ENCODE results near the gene NCOA3. TPM values are rescaled to one million over a fixed set of nuclear protein-coding genes. Genes with fewer than 3 reads are reported as not detected.

Gene NCOA3
- total RNA-seq, 1 experiment from 2014 or later: 23.3 TPM

DNA sequence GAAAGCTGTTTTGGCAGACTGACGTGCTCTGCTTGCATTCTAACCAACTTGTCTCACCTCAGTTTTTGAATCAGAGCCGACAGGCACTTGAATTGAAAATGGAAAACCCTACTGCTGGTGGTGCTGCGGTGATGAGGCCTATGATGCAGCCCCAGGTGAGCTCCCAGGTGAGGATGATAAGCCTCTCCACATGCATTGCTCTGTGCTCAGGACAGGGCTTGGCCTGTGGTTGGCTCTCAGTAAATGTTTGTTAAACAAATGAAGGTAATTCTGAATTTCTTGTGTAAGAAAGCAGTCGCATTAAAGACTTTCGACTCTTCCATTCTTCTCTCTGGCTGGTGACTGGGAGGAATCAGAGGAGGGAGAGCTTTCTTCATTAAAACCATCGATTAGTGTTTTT lies 147.3 kb downstream of the NCOA3 start:
- Histone ChIP-seq H3K27ac (ENCODE audit: insufficient read length, low read depth, low read length) (peak overlapping the region; percentile 29), H2BK120ac (ENCODE audit: low read depth, low read length, poor library complexity, severe bottlenecking) (no peak overlapping the region), H3K79me2 (ENCODE audit: insufficient read depth, low read length) (no peaks in the 10 kb centered on the region), H3K9ac (ENCODE audit: extremely low read depth, insufficient read length, low read length) (no peak overlapping the region), H3K27me3 (ENCODE audit: insufficient read depth, low read length) (no peaks in the 10 kb centered on the region), H3K9me3 (ENCODE audit: control insufficient read depth, low read depth, low read length) (no peaks in the 10 kb centered on the region), H3K14ac (ENCODE audit: insufficient read depth, low read length) (no peak overlapping the region), H2BK5ac (ENCODE audit: insufficient read length, low read length) (no peak overlapping the region), H2BK20ac (ENCODE audit: low read depth, low read length, poor library complexity, severe bottlenecking) (no peak overlapping the region), H3K4me2 (ENCODE audit: insufficient read depth, insufficient read length, low read length) (no peak overlapping the region), H3K56ac (ENCODE audit: insufficient read length, low read depth, low read length) (no peak overlapping the region), H3T11ph (ENCODE audit: low read length) (no peak overlapping the region), H3K18ac (ENCODE audit: insufficient read length, low read depth, low read length) (no peak overlapping the region), H4K5ac (ENCODE audit: insufficient read length, low read depth, low read length) (no peak overlapping the region), H3K79me1 (ENCODE audit: insufficient read depth, low read depth, low read length, poor library complexity, severe bottlenecking) (no peaks in the 10 kb centered on the region), H2AFZ (ENCODE audit: low read length) (no peak overlapping the region), H4K91ac (ENCODE audit: insufficient read length, low read depth, low read length) (no peak overlapping the region), H2AK5ac (ENCODE audit: insufficient read length, low read length) (no peak overlapping the region), H2BK15ac (ENCODE audit: low read depth, low read length) (no peak overlapping the region), H3K4me1 (ENCODE audit: insufficient read depth, low read length) (peaks cover 6% of the 10 kb centered on the region; the same call in 1 of the 2 replicates), H3K23me2 (ENCODE audit: insufficient read length, low read depth, low read length, poor library complexity, severe bottlenecking) (no peaks in the 10 kb centered on the region), H3K23ac (ENCODE audit: insufficient read length, low read depth, low read length) (no peak overlapping the region), H4K8ac (replicated peaks; ENCODE audit: insufficient read length, low read depth, low read length) (no peak overlapping the region), H4K20me1 (ENCODE audit: control insufficient read depth, insufficient read depth, insufficient read length) (no peaks in the 10 kb centered on the region), H2BK12ac (ENCODE audit: insufficient read length, low read depth, low read length) (no peak overlapping the region), H3K4ac (ENCODE audit: low read depth, low read length) (no peak overlapping the region)
- peak overlapping the region in 1 of 2 experiments; percentile 51; a peak in 1 of 5 replicates for H3K4me3 Mint-ChIP-seq
- peaks cover 40 to 55% of the 10 kb centered on the region in 2 experiments for H3K4me1 Mint-ChIP-seq
- TF ChIP-seq, protein P1, sequence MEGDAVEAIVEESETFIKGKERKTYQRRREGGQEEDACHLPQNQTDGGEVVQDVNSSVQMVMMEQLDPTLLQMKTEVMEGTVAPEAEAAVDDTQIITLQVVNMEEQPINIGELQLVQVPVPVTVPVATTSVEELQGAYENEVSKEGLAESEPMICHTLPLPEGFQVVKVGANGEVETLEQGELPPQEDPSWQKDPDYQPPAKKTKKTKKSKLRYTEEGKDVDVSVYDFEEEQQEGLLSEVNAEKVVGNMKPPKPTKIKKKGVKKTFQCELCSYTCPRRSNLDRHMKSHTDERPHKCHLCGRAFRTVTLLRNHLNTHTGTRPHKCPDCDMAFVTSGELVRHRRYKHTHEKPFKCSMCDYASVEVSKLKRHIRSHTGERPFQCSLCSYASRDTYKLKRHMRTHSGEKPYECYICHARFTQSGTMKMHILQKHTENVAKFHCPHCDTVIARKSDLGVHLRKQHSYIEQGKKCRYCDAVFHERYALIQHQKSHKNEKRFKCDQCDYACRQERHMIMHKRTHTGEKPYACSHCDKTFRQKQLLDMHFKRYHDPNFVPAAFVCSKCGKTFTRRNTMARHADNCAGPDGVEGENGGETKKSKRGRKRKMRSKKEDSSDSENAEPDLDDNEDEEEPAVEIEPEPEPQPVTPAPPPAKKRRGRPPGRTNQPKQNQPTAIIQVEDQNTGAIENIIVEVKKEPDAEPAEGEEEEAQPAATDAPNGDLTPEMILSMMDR (conservative IDR thresholded peaks at IDR 0.05): no peak
- peak; percentile 83 for DNase-seq
- H3K27ac Mint-ChIP-seq: peak overlapping the region; percentile 94 to 99 (median 95)
- peaks cover 27 to 50% (median 50%) of the 10 kb centered on the region in 3 experiments for H3K36me3 Mint-ChIP-seq (ENCODE audit: insufficient read depth in 1 of 3, low read depth in 3 of 3)
- no peaks in the 10 kb centered on the region for H3K27me3 Mint-ChIP-seq (ENCODE audit: low read depth)
- WGBS (ENCODE audit: extremely low coverage, insufficient read length, low lambda C conversion rate): no CpG with 5 or more reads among the region's 6 CpGs
- no peaks in the 10 kb centered on the region for H3K9me3 Mint-ChIP-seq

Data from H9 (cell line).